Measurements from ENCODE around the gene THAP6.
A peak's percentile ranks its signal among the peaks of the same experiment; 100 is the strongest.
"Not testable (repeated sequence)": the region's sequence is repeated elsewhere in the genome, so short reads cannot be mapped to it uniquely, and the experiment has no call there.

The THAP6 gene

GRCh38 chr4:75527482-75527881 is 13.2 kb downstream of the THAP6 start:
- DNase-seq, result no peak

GRCh38 chr4:75530556-75531322 is 16.5 kb downstream of the THAP6 start:
- DNase-seq, result no peak

- not testable (repeated sequence) for DNase-seq
These were observed 17.4 kb downstream of the THAP6 start for GRCh38 chr4:75531536-75532143.

- DNase-seq, result not testable (repeated sequence)
These were observed 19.1 kb downstream of the THAP6 start for GRCh38 chr4:75533339-75533887.

GRCh38 chr4:75533926-75534325 is 19.7 kb downstream of the THAP6 start:
- DNase-seq, result not testable (repeated sequence)

- not testable (repeated sequence) for DNase-seq
These were observed 23.0 kb downstream of the THAP6 start for GRCh38 chr4:75537308-75537707.

- peak; percentile 100 for DNase-seq
These were observed 28.6 kb downstream of the THAP6 start for GRCh38 chr4:75542824-75543223.

GRCh38 chr4:75544220-75544619 is 29.9 kb downstream of the THAP6 start:
- not testable (repeated sequence) for DNase-seq

GRCh38 chr4:75544870-75545269 is 30.6 kb downstream of the THAP6 start:
- no peak for DNase-seq

GRCh38 chr4:75545526-75545925 is 31.3 kb downstream of the THAP6 start:
- no peak for DNase-seq

GRCh38 chr4:75547647-75548387 is 33.5 kb downstream of the THAP6 start:
- DNase-seq, result no peak

GRCh38 chr4:75549019-75549418 is 34.7 kb downstream of the THAP6 start:
- no peak for DNase-seq

- DNase-seq, result no peak
These were observed 38.2 kb downstream of the THAP6 start for GRCh38 chr4:75552452-75552851.

GRCh38 chr4:75555294-75556164 is 41.3 kb downstream of the THAP6 start, which contains the start of gene ODAPH:
ODAPH (plus strand) TSS chr4:75556066; CDS start chr4:75556083, 17 bp downstream.
- peak; percentile 91 for DNase-seq

- DNase-seq, result no peak
These were observed 43.4 kb downstream of the THAP6 start for GRCh38 chr4:75557696-75558095.

- peak; percentile 44 for DNase-seq
These were observed 47.5 kb downstream of the THAP6 start for GRCh38 chr4:75561789-75562188.

- DNase-seq, result no peak
These were observed 49.8 kb downstream of the THAP6 start for GRCh38 chr4:75564023-75564422.

- DNase-seq, result no peak
These were observed 51.2 kb downstream of the THAP6 start for GRCh38 chr4:75565481-75565880.

- no peak for DNase-seq
These were observed 52.6 kb downstream of the THAP6 start for GRCh38 chr4:75566911-75567310.

- no peak for DNase-seq
These were observed 53.5 kb downstream of the THAP6 start for GRCh38 chr4:75567725-75568124.
